ENCODE measurements around the gene ST7. TPM values are rescaled to one million over a fixed set of nuclear protein-coding genes. Genes with fewer than 3 reads are reported as not detected.

The ST7 gene
- total and polyA plus RNA-seq, 2 of the 13 experiments (the other 11 are each of a cell fraction or from before 2014, with no cell fraction given), result 17.3 to 23.5 TPM

DNA sequence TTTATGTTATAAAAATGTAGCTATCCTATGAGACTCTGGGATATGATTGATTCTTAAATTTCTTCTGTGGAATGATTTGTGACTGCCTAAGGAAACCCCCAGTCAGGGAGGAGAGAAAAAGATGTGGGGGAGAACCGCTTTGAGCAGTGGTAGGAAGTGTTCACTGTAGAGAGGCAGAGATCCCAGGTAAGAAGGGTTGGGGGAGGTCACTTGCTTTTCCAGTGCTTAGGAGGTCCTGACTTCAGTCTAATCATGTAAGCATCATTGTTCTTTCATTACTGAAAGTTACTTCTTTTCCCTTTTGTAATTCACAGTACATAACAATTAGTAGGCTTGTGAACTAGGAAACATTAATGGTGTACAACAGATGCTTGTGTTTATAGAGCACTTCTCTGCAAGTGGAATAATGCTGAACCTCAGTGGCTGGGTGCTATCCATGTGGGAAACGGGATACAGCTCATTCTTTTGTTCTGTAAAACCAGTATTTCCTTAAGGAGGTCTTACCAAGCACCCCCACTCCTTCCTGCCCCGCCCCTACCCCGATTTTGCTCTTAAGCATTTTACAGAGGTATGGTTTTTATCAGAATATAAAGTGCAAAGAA lies 165.4 kb downstream of the ST7 start:
- Histone ChIP-seq H3K36me3 (replicated peaks in 1 of 2; ENCODE audit: control insufficient read depth in 1 of 2, insufficient read depth in 2 of 2, low read length in 2 of 2) (peaks cover 0 to 8% of the 10 kb centered on the region in 2 experiments; a peak in 1 of 5 replicates), H3K4me1 (ENCODE audit: insufficient read depth, low read length) (no peaks in the 10 kb centered on the region), H3K79me2 (ENCODE audit: insufficient read depth, low read length) (no peaks in the 10 kb centered on the region), H3K27me3 (ENCODE audit: control insufficient read depth in 1 of 2, insufficient read depth in 2 of 2, low read length in 2 of 2) (no peaks in the 10 kb centered on the region), H3K4me2 (ENCODE audit: low read depth, low read length) (no peak overlapping the region), H3K4me3 (replicated peaks in 1 of 3; ENCODE audit: insufficient read depth in 1 of 3, low read depth in 2 of 3, low read length in 3 of 3) (no peak overlapping the region), H3K9ac (ENCODE audit: insufficient read depth, low read depth, low read length) (no peak overlapping the region), H3K27ac (ENCODE audit: extremely low read length, insufficient read depth, low read length) (no peak overlapping the region), H3K9me3 (ENCODE audit: low read length) (no peaks in the 10 kb centered on the region), H2AFZ (ENCODE audit: low read length) (no peak overlapping the region), H4K20me1 (ENCODE audit: insufficient read depth, low read length) (no peaks in the 10 kb centered on the region)
- BruUV-seq (replicated peaks), result no TSS peak
- no peak for ATAC-seq
- FAIRE-seq, result no peak
- 84% methylated on average over 4 of the region's 4 CpGs for WGBS (ENCODE audit: low lambda C conversion rate)
- intact Hi-C loops (cut with micrococcal nuclease; ENCODE audit: unreplicated experiment) (loop anchor here (1.0 to 10.0 kb wide), 4 partner anchors 130 to 524 kb away; no protein-coding TSS in a partner anchor), in situ Hi-C loops (cut with HindIII; ENCODE audit: extremely low pct_ligation_motif_present, low pct_unique_long_range_greater_than_20kb) (loop anchor here (5.0 kb wide), 2 partner anchors 131 to 186 kb away; no protein-coding TSS in a partner anchor)
- no peak for DNase-seq (ENCODE audit: low spot score)
- CTCF ChIA-PET (ENCODE audit: low intra/inter-chr PET ratio, low total read pairs), result interaction anchor here (0.7 to 3.1 kb wide), 4 partner anchors 130 to 188 kb away, joined by 3 to 33 read pairs (median 10); no protein-coding TSS in a partner anchor
- POLR2A ChIA-PET, result no interaction called here
- TF ChIP-seq, protein P1, sequence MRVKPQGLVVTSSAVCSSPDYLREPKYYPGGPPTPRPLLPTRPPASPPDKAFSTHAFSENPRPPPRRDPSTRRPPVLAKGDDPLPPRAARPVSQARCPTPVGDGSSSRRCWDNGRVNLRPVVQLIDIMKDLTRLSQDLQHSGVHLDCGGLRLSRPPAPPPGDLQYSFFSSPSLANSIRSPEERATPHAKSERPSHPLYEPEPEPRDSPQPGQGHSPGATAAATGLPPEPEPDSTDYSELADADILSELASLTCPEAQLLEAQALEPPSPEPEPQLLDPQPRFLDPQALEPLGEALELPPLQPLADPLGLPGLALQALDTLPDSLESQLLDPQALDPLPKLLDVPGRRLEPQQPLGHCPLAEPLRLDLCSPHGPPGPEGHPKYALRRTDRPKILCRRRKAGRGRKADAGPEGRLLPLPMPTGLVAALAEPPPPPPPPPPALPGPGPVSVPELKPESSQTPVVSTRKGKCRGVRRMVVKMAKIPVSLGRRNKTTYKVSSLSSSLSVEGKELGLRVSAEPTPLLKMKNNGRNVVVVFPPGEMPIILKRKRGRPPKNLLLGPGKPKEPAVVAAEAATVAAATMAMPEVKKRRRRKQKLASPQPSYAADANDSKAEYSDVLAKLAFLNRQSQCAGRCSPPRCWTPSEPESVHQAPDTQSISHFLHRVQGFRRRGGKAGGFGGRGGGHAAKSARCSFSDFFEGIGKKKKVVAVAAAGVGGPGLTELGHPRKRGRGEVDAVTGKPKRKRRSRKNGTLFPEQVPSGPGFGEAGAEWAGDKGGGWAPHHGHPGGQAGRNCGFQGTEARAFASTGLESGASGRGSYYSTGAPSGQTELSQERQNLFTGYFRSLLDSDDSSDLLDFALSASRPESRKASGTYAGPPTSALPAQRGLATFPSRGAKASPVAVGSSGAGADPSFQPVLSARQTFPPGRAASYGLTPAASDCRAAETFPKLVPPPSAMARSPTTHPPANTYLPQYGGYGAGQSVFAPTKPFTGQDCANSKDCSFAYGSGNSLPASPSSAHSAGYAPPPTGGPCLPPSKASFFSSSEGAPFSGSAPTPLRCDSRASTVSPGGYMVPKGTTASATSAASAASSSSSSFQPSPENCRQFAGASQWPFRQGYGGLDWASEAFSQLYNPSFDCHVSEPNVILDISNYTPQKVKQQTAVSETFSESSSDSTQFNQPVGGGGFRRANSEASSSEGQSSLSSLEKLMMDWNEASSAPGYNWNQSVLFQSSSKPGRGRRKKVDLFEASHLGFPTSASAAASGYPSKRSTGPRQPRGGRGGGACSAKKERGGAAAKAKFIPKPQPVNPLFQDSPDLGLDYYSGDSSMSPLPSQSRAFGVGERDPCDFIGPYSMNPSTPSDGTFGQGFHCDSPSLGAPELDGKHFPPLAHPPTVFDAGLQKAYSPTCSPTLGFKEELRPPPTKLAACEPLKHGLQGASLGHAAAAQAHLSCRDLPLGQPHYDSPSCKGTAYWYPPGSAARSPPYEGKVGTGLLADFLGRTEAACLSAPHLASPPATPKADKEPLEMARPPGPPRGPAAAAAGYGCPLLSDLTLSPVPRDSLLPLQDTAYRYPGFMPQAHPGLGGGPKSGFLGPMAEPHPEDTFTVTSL (CRISPR knock-in tag; IDR thresholded peaks at IDR 0.05; ENCODE audit: borderline replicate concordance), result no peak
- TF ChIP-seq, protein P2, sequence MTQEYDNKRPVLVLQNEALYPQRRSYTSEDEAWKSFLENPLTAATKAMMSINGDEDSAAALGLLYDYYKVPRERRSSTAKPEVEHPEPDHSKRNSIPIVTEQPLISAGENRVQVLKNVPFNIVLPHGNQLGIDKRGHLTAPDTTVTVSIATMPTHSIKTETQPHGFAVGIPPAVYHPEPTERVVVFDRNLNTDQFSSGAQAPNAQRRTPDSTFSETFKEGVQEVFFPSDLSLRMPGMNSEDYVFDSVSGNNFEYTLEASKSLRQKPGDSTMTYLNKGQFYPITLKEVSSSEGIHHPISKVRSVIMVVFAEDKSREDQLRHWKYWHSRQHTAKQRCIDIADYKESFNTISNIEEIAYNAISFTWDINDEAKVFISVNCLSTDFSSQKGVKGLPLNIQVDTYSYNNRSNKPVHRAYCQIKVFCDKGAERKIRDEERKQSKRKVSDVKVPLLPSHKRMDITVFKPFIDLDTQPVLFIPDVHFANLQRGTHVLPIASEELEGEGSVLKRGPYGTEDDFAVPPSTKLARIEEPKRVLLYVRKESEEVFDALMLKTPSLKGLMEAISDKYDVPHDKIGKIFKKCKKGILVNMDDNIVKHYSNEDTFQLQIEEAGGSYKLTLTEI (CRISPR knock-in tag; conservative IDR thresholded peaks at IDR 0.05), result no peak
- TF ChIP-seq SRSF1 (optimal IDR thresholded peaks at IDR 0.05; ENCODE audit: low read depth, low read length), result no peak
- no peak for TF ChIP-seq ZNF547 (CRISPR knock-in tag; IDR thresholded peaks at IDR 0.05)
- no peak for TF ChIP-seq PITX1 (CRISPR knock-in tag; IDR thresholded peaks at IDR 0.05)
- TF ChIP-seq ZNF282 (IDR thresholded peaks at IDR 0.05; ENCODE audit: partially characterized antibody), result no peak
- TF ChIP-seq IKZF4 (CRISPR knock-in tag; IDR thresholded peaks at IDR 0.05; ENCODE audit: borderline replicate concordance, low read depth, not compliant biosample characterization), result no peak
- no peak for TF ChIP-seq DNMT3B (CRISPR knock-in tag; conservative IDR thresholded peaks at IDR 0.05)
- no peak for TF ChIP-seq PAWR (CRISPR knock-in tag; IDR thresholded peaks at IDR 0.05; ENCODE audit: borderline replicate concordance)
- no peak for TF ChIP-seq PHF8 (CRISPR knock-in tag; IDR thresholded peaks at IDR 0.05)
- TF ChIP-seq ZNF354B (CRISPR knock-in tag; IDR thresholded peaks at IDR 0.05), result no peak
- no peak for TF ChIP-seq PHF20 (CRISPR knock-in tag; IDR thresholded peaks at IDR 0.05)
- TF ChIP-seq, protein P3, sequence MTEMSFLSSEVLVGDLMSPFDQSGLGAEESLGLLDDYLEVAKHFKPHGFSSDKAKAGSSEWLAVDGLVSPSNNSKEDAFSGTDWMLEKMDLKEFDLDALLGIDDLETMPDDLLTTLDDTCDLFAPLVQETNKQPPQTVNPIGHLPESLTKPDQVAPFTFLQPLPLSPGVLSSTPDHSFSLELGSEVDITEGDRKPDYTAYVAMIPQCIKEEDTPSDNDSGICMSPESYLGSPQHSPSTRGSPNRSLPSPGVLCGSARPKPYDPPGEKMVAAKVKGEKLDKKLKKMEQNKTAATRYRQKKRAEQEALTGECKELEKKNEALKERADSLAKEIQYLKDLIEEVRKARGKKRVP (CRISPR knock-in tag; IDR thresholded peaks at IDR 0.05), result no peak
- no peak for TF ChIP-seq ZNF841 (CRISPR knock-in tag; IDR thresholded peaks at IDR 0.05; ENCODE audit: borderline replicate concordance)
